Measurements from ENCODE around the gene PLEKHM3.

GRCh38 chr2:208049006-208049405, 23.7 kb upstream of the PLEKHM3 start:
- no peak for TF ChIP-seq CTCF (IDR thresholded peaks at IDR 0.05)
- TF ChIP-seq POLR2A (IDR thresholded peaks at IDR 0.05): no peak
- TF ChIP-seq POLR2AphosphoS5 (IDR thresholded peaks at IDR 0.05): no peak
